Activated naive CD4-positive, alpha-beta T cell treated with anti-CD3 and anti-CD28 coated beads, Interleukin-2, amount 10 ng/mL, durations not matched to agents 7 days and 5 days (primary cell): ENCODE results near the gene DLG2.
"Not testable (repeated sequence)": the region's sequence is repeated elsewhere in the genome, so short reads cannot be mapped to it uniquely, and the experiment has no call there.

Experiments
- CTCF ChIA-PET: fragments of 350-600 bp; sonication (Branson Sonifier 250); formaldehyde crosslinking; loops from one replicate; lab custom pipeline; 2021; ENCODE audit warnings: antibody characterized with exemption; lab: Charles Lee
- DNase-seq: peaks from one replicate; pipeline ENCODE4 v3.0.0-alpha.2; 2020
- H3K27ac Mint-ChIP-seq: one replicate; pipeline ENCODE4 v1.8.0; 2021; ENCODE audit warnings: mild to moderate bottlenecking, moderate library complexity, mixed read lengths
- H3K27me3 Mint-ChIP-seq: one replicate; pipeline ENCODE4 v1.8.0; 2021; ENCODE audit warnings: mild to moderate bottlenecking, mixed read lengths
- H3K36me3 Mint-ChIP-seq: one replicate; pipeline ENCODE4 v1.8.0; 2021; ENCODE audit warnings: mixed read lengths
- H3K4me1 Mint-ChIP-seq: one replicate; pipeline ENCODE4 v1.8.0; 2021; ENCODE audit warnings: mixed read lengths
- H3K4me3 Mint-ChIP-seq: one replicate; pipeline ENCODE4 v1.8.0; 2021; ENCODE audit warnings: mild to moderate bottlenecking, moderate library complexity, mixed read lengths
- H3K9me3 Mint-ChIP-seq: one replicate; pipeline ENCODE4 v1.8.0; 2021; ENCODE audit warnings: mixed read lengths

The DLG2 gene

GRCh38 chr11:85619499-85619898 lies 7.6 kb downstream of the DLG2 start:
- no peak for DNase-seq
- no peak overlapping the region for H3K4me3 Mint-ChIP-seq
- no peak overlapping the region for H3K27ac Mint-ChIP-seq
- no peaks in the 10 kb centered on the region for H3K9me3 Mint-ChIP-seq
- no peaks in the 10 kb centered on the region for H3K36me3 Mint-ChIP-seq
- H3K27me3 Mint-ChIP-seq, result no peaks in the 10 kb centered on the region
- CTCF ChIA-PET, result interaction anchor here (0.7 kb wide), 1 partner anchor 252 kb away, joined by 3 read pairs; no protein-coding TSS in a partner anchor
- H3K4me1 Mint-ChIP-seq, result no peaks in the 10 kb centered on the region

GRCh38 chr11:85611643-85612042 lies 15.5 kb downstream of the DLG2 start:
- H3K27ac Mint-ChIP-seq, result not testable (repeated sequence)

GRCh38 chr11:85609286-85609685 lies 17.9 kb downstream of the DLG2 start:
- H3K9me3 Mint-ChIP-seq, DNase-seq, H3K36me3 Mint-ChIP-seq, CTCF ChIA-PET, H3K27me3 Mint-ChIP-seq, H3K4me3 Mint-ChIP-seq, H3K4me1 Mint-ChIP-seq, H3K27ac Mint-ChIP-seq: not testable (repeated sequence)

More at GRCh38 chr11:85611643-85612042, 15.5 kb downstream of the DLG2 start:
- H3K4me3 Mint-ChIP-seq, CTCF ChIA-PET, DNase-seq, H3K27me3 Mint-ChIP-seq, H3K36me3 Mint-ChIP-seq, H3K4me1 Mint-ChIP-seq, H3K9me3 Mint-ChIP-seq: not testable (repeated sequence)

- H3K4me3 Mint-ChIP-seq, H3K27me3 Mint-ChIP-seq, H3K9me3 Mint-ChIP-seq, H3K4me1 Mint-ChIP-seq, DNase-seq, H3K27ac Mint-ChIP-seq, H3K36me3 Mint-ChIP-seq, CTCF ChIA-PET: not testable (repeated sequence)
Observed at GRCh38 chr11:85608621-85609020, 18.5 kb downstream of the DLG2 start.

- H3K9me3 Mint-ChIP-seq, CTCF ChIA-PET, H3K4me1 Mint-ChIP-seq, DNase-seq, H3K27ac Mint-ChIP-seq, H3K27me3 Mint-ChIP-seq, H3K4me3 Mint-ChIP-seq, H3K36me3 Mint-ChIP-seq: not testable (repeated sequence)
Observed at GRCh38 chr11:85606237-85606636, 20.9 kb downstream of the DLG2 start.

GRCh38 chr11:85603220-85603619 lies 23.9 kb downstream of the DLG2 start:
- Mint-ChIP-seq H3K4me3 (no peak overlapping the region), H3K9me3 (no peaks in the 10 kb centered on the region), H3K36me3 (no peaks in the 10 kb centered on the region), H3K4me1 (no peaks in the 10 kb centered on the region), H3K27ac (no peak overlapping the region), H3K27me3 (no peaks in the 10 kb centered on the region)
- CTCF ChIA-PET, result interaction anchor here (0.6 to 1.0 kb wide), 2 partner anchors 277 to 425 kb away, joined by 3 to 4 read pairs; no protein-coding TSS in a partner anchor
- DNase-seq, result no peak

- Mint-ChIP-seq H3K27me3 (no peaks in the 10 kb centered on the region), H3K27ac (no peak overlapping the region), H3K4me3 (no peak overlapping the region), H3K4me1 (no peaks in the 10 kb centered on the region), H3K9me3 (no peaks in the 10 kb centered on the region), H3K36me3 (no peaks in the 10 kb centered on the region)
- CTCF ChIA-PET, result interaction anchor here (0.6 to 1.0 kb wide), 2 partner anchors 277 to 426 kb away, joined by 3 to 4 read pairs; no protein-coding TSS in a partner anchor
- DNase-seq, result no peak
Observed at GRCh38 chr11:85602526-85603213, 24.5 kb downstream of the DLG2 start.

- no peaks in the 10 kb centered on the region for H3K27me3 Mint-ChIP-seq
- CTCF ChIA-PET, result no interaction called here
- no peak for DNase-seq
- no peaks in the 10 kb centered on the region for H3K36me3 Mint-ChIP-seq
- H3K27ac Mint-ChIP-seq, result no peak overlapping the region
- no peak overlapping the region for H3K4me3 Mint-ChIP-seq
- no peaks in the 10 kb centered on the region for H3K4me1 Mint-ChIP-seq
- no peaks in the 10 kb centered on the region for H3K9me3 Mint-ChIP-seq
Observed at GRCh38 chr11:85599083-85599482, 28.1 kb downstream of the DLG2 start.

GRCh38 chr11:85596886-85597285 lies 30.3 kb downstream of the DLG2 start:
- CTCF ChIA-PET, result interaction anchor here (0.6 to 1.3 kb wide), 3 partner anchors 26 to 267 kb away, joined by 3 read pairs; no protein-coding TSS in a partner anchor
- DNase-seq, result no peak

GRCh38 chr11:85595285-85595884 lies 31.8 kb downstream of the DLG2 start:
- Mint-ChIP-seq H3K9me3 (no peaks in the 10 kb centered on the region), H3K27me3 (peaks cover 5% of the 10 kb centered on the region), H3K4me1 (no peaks in the 10 kb centered on the region), H3K4me3 (no peak overlapping the region), H3K36me3 (no peaks in the 10 kb centered on the region), H3K27ac (no peak overlapping the region)
- CTCF ChIA-PET, result interaction anchor here (0.7 to 2.0 kb wide), 3 partner anchors 259 to 1202 kb away, joined by 3 to 7 read pairs (median 3); partner anchors contain the start of gene CCDC83
- DNase-seq, result no peak

More at GRCh38 chr11:85596886-85597285, 30.3 kb downstream of the DLG2 start:
- H3K4me3 Mint-ChIP-seq, result no peak overlapping the region
- H3K4me1 Mint-ChIP-seq, result no peaks in the 10 kb centered on the region
- no peaks in the 10 kb centered on the region for H3K36me3 Mint-ChIP-seq
- no peak overlapping the region for H3K27ac Mint-ChIP-seq
- no peaks in the 10 kb centered on the region for H3K9me3 Mint-ChIP-seq
- peaks cover 5% of the 10 kb centered on the region for H3K27me3 Mint-ChIP-seq

GRCh38 chr11:85590848-85591483 lies 36.2 kb downstream of the DLG2 start:
- no peak overlapping the region for H3K27ac Mint-ChIP-seq
- DNase-seq, result no peak
- no peaks in the 10 kb centered on the region for H3K4me1 Mint-ChIP-seq
- H3K9me3 Mint-ChIP-seq, result peaks cover 10% of the 10 kb centered on the region
- H3K36me3 Mint-ChIP-seq, result no peaks in the 10 kb centered on the region
- H3K4me3 Mint-ChIP-seq, result no peak overlapping the region
- H3K27me3 Mint-ChIP-seq, result peaks cover 5% of the 10 kb centered on the region
- CTCF ChIA-PET, result no interaction called here

- CTCF ChIA-PET, result no interaction called here
- Mint-ChIP-seq H3K27ac (no peak overlapping the region), H3K4me1 (no peaks in the 10 kb centered on the region), H3K36me3 (no peaks in the 10 kb centered on the region), H3K4me3 (no peak overlapping the region), H3K27me3 (peaks cover 5% of the 10 kb centered on the region), H3K9me3 (peaks cover 10% of the 10 kb centered on the region)
- DNase-seq, result no peak
Observed at GRCh38 chr11:85589373-85589772, 37.8 kb downstream of the DLG2 start.

GRCh38 chr11:85582111-85582510 lies 45.0 kb downstream of the DLG2 start:
- DNase-seq, result no peak
- Mint-ChIP-seq H3K27me3 (no peaks in the 10 kb centered on the region), H3K4me3 (no peak overlapping the region), H3K4me1 (no peaks in the 10 kb centered on the region), H3K36me3 (no peaks in the 10 kb centered on the region), H3K9me3 (peaks cover 2% of the 10 kb centered on the region), H3K27ac (no peak overlapping the region)
- CTCF ChIA-PET, result no interaction called here

- H3K4me3 Mint-ChIP-seq, result no peak overlapping the region
- no peaks in the 10 kb centered on the region for H3K36me3 Mint-ChIP-seq
- CTCF ChIA-PET, result no interaction called here
- peaks cover 2% of the 10 kb centered on the region for H3K9me3 Mint-ChIP-seq
- H3K27me3 Mint-ChIP-seq, result peaks cover 3% of the 10 kb centered on the region
- no peak for DNase-seq
- H3K4me1 Mint-ChIP-seq, result no peaks in the 10 kb centered on the region
- H3K27ac Mint-ChIP-seq, result no peak overlapping the region
Observed at GRCh38 chr11:85575388-85575787, 51.8 kb downstream of the DLG2 start.
